ENCODE measurements around the gene IGF2R. TPM values are rescaled to one million over a fixed set of nuclear protein-coding genes. Genes with fewer than 3 reads are reported as not detected.

Gene IGF2R
- total and polyA plus RNA-seq, 2 of the 13 experiments (the other 11 are each of a cell fraction or from before 2014, with no cell fraction given), result 38.3 to 70.0 TPM

- Histone ChIP-seq H3K4me1 (ENCODE audit: insufficient read depth, low read length) (peaks cover 11% of the 10 kb centered on the region), H3K27me3 (ENCODE audit: control insufficient read depth in 1 of 2, insufficient read depth in 2 of 2, low read length in 2 of 2) (no peaks in the 10 kb centered on the region), H3K79me2 (ENCODE audit: insufficient read depth, low read length) (no peaks in the 10 kb centered on the region), H3K9ac (ENCODE audit: insufficient read depth, low read depth, low read length) (no peak overlapping the region), H3K9me3 (ENCODE audit: low read length) (no peaks in the 10 kb centered on the region), H4K20me1 (ENCODE audit: insufficient read depth, low read length) (no peaks in the 10 kb centered on the region), H3K4me3 (replicated peaks in 1 of 3; ENCODE audit: insufficient read depth in 1 of 3, low read depth in 2 of 3, low read length in 3 of 3) (no peak overlapping the region), H3K27ac (ENCODE audit: extremely low read length, insufficient read depth, low read length) (no peak overlapping the region), H3K4me2 (ENCODE audit: low read depth, low read length) (no peak overlapping the region), H3K36me3 (replicated peaks in 1 of 2; ENCODE audit: control insufficient read depth in 1 of 2, insufficient read depth in 2 of 2, low read length in 2 of 2) (peaks cover 52 to 88% of the 10 kb centered on the region in 2 experiments), H2AFZ (ENCODE audit: low read length) (no peak overlapping the region)
- FAIRE-seq (no peak), ATAC-seq (peak; percentile 49), DNase-seq (ENCODE audit: low spot score) (no peak)
- CTCF ChIA-PET (ENCODE audit: low intra/inter-chr PET ratio, low total read pairs), result no interaction called here
- 97% methylated on average over 6 of the region's 6 CpGs for WGBS (ENCODE audit: low lambda C conversion rate)
- no TSS peak for BruUV-seq (replicated peaks)
- intact Hi-C loops (cut with micrococcal nuclease; ENCODE audit: unreplicated experiment) (no loop called here), in situ Hi-C loops (cut with HindIII; ENCODE audit: extremely low pct_ligation_motif_present, low pct_unique_long_range_greater_than_20kb) (no loop called here)
- POLR2A ChIA-PET, result no interaction called here
- no peak for TF ChIP-seq HMGXB4 (CRISPR knock-in tag; IDR thresholded peaks at IDR 0.05; ENCODE audit: borderline replicate concordance in 1 of 2, low read depth in 1 of 2)
- TF ChIP-seq FOXO4 (CRISPR knock-in tag; conservative IDR thresholded peaks at IDR 0.05), result no peak
- TF ChIP-seq ZNF407 (CRISPR knock-in tag; IDR thresholded peaks at IDR 0.05; ENCODE audit: not compliant biosample characterization), result no peak
- no peak for TF ChIP-seq RELA (CRISPR knock-in tag; IDR thresholded peaks at IDR 0.05)
- no peak for TF ChIP-seq TFDP2 (CRISPR knock-in tag; IDR thresholded peaks at IDR 0.05)
- no peak for TF ChIP-seq HNF4A (CRISPR knock-in tag; IDR thresholded peaks at IDR 0.05)
- no peak for TF ChIP-seq NFE2 (CRISPR knock-in tag; IDR thresholded peaks at IDR 0.05)
- no peak for TF ChIP-seq ZUFSP (CRISPR knock-in tag; IDR thresholded peaks at IDR 0.05; ENCODE audit: borderline replicate concordance)
- TF ChIP-seq ZNF556 (CRISPR knock-in tag; IDR thresholded peaks at IDR 0.05; ENCODE audit: borderline replicate concordance), result no peak
These were observed 79.6 kb downstream of the IGF2R start for GRCh38 chr6:160048471-160048870.

Measured in HepG2 (cell line).